ENCODE measurements around the gene PIK3R1. TPM values are rescaled to one million over a fixed set of nuclear protein-coding genes. Genes with fewer than 3 reads are reported as not detected.

Gene PIK3R1
- total and polyA plus RNA-seq, 10 of the 15 experiments (the other 5 are each of a cell fraction or from before 2014, with no cell fraction given): 7.8 to 38.4 (median 15.7) TPM

GRCh38 chr5:68303038-68303738 is 87.6 kb downstream of the PIK3R1 start:
- in situ Hi-C loops (cut with MboI): no loop called here
- ChIA-PET SMC1A (ENCODE audit: uncharacterized antibody, unreplicated experiment) (interaction anchor here (0.6 to 10.5 kb wide), 23 partner anchors 9 to 241 kb away, joined by 3 to 63 read pairs (median 4); no protein-coding TSS in a partner anchor), CTCF (interaction anchor here (0.6 to 2.1 kb wide), 6 partner anchors 11 to 408 kb away, joined by 3 to 14 read pairs (median 4); no protein-coding TSS in a partner anchor), POLR2A (interaction anchor here (1.1 to 1.5 kb wide), 2 partner anchors 13 to 47 kb away, joined by 6 to 8 read pairs; no protein-coding TSS in a partner anchor), RAD21 (ENCODE audit: unreplicated experiment) (interaction anchor here (0.6 to 3.6 kb wide), 9 partner anchors 9 to 158 kb away, joined by 3 to 30 read pairs (median 4); no protein-coding TSS in a partner anchor)
- Histone ChIP-seq H3K9me3 (replicated peaks; ENCODE audit: control insufficient read depth, insufficient read depth, low read length) (no peaks in the 10 kb centered on the region), H3K4me1 (ENCODE audit: control insufficient read depth, insufficient read depth, low read length) (peaks cover 13% of the 10 kb centered on the region; the same call in 1 of the 2 replicates), H2AFZ (ENCODE audit: control insufficient read depth, low read depth, low read length) (no peak overlapping the region), H3K4me3 (no peak overlapping the region), H3K27me3 (replicated peaks in 1 of 2; ENCODE audit: control insufficient read depth in 2 of 2, insufficient read depth in 2 of 2, low read length in 1 of 2) (no peaks in the 10 kb centered on the region), H4K20me1 (ENCODE audit: control insufficient read depth, insufficient read depth) (no peaks in the 10 kb centered on the region), H3K27ac (ENCODE audit: control insufficient read depth, insufficient read depth) (no peak overlapping the region), H3K79me2 (ENCODE audit: control insufficient read depth, insufficient read depth, low read length) (no peaks in the 10 kb centered on the region), H3K9ac (ENCODE audit: control insufficient read depth, insufficient read depth, low read length) (no peak overlapping the region), H3K36me3 (ENCODE audit: control insufficient read depth in 2 of 2, insufficient read depth in 2 of 2, low read length in 1 of 2) (peaks cover 0 to 1% of the 10 kb centered on the region in 2 experiments; a peak in 1 of 4 replicates), H3K4me2 (ENCODE audit: control insufficient read depth, insufficient read depth) (no peak overlapping the region)
- TF ChIP-seq ZNF687 (IDR thresholded peaks at IDR 0.05): peak; percentile 30; the same call in 1 of the 2 replicates
- no peak for TF ChIP-seq LARP7 (IDR thresholded peaks at IDR 0.05)
- TF ChIP-seq NR2C2 (IDR thresholded peaks at IDR 0.05; ENCODE audit: borderline replicate concordance, control insufficient read depth, insufficient read length, low read depth): no peak
- TF ChIP-seq NFIC (IDR thresholded peaks at IDR 0.05; ENCODE audit: low read depth, low read length): peak; percentile 36; the same call in 1 of the 2 replicates
- TF ChIP-seq EED (IDR thresholded peaks at IDR 0.05; ENCODE audit: low read depth): no peak
- 0 out of 2 replicates have a peak, but pooled peaks have one; percentile 34 for TF ChIP-seq ATF7 (IDR thresholded peaks at IDR 0.05; ENCODE audit: low read depth)
- peak; percentile 49 for TF ChIP-seq RUNX3 (IDR thresholded peaks at IDR 0.05; ENCODE audit: low read length)
- peak; percentile 33 for TF ChIP-seq BCL3 (IDR thresholded peaks at IDR 0.05; ENCODE audit: borderline replicate concordance, insufficient read depth, low read depth, low read length, poor library complexity, severe bottlenecking)
- TF ChIP-seq ZNF384 (IDR thresholded peaks at IDR 0.05; ENCODE audit: borderline replicate concordance, low read depth, low read length): peak; percentile 86
- peak in 1 of 2 experiments; percentile 32; a peak in 2 of 4 replicates for TF ChIP-seq IKZF2 (IDR thresholded peaks at IDR 0.05)
- 0 out of 2 replicates have a peak, but pooled peaks have one; percentile 16 for TF ChIP-seq TCF12 (IDR thresholded peaks at IDR 0.05; ENCODE audit: low read depth, low read length)
- peak; percentile 55 for DNase-seq (ENCODE audit: low read depth, low spot score)
- no TSS peak for BruUV-seq (replicated peaks)
- intact Hi-C loops (cut with micrococcal nuclease; ENCODE audit: unreplicated experiment): loop anchor here (1.0 to 5.0 kb wide), 2 partner anchors 74 to 131 kb away; no protein-coding TSS in a partner anchor
- FAIRE-seq: no peak
- WGBS (ENCODE audit: insufficient coverage, insufficient replicate concordance, low lambda C conversion rate, missing lambda C conversion rate): 36% methylated on average over 3 of the region's 3 CpGs
- peak; percentile 73 for ATAC-seq

All from GM12878 (cell line).